Suprapubic skin (tissue), 4 donors: ENCODE data around the gene MUCL3. TPM values are rescaled to one million over a fixed set of nuclear protein-coding genes. Genes with fewer than 3 reads are reported as not detected.
"Not testable (repeated sequence)": the region's sequence is repeated elsewhere in the genome, so short reads cannot be mapped to it uniquely, and the experiment has no call there.

Source experiments
- DNase-seq, 2 donors: peaks; one replicate each; pipeline ENCODE4 v3.0.0-alpha.2; 2019; ENCODE audit warnings: low spot score in 2 of 2
- H3K27ac ChIP-seq: fragments of 200-600 bp; sonication (generic); one replicate; pipeline ENCODE4 v1.5.1; 2019
- H3K27me3 ChIP-seq: fragments of 200-600 bp; sonication (generic); one replicate; pipeline ENCODE4 v1.5.1; 2019
- H3K36me3 ChIP-seq: fragments of 200-600 bp; sonication (generic); one replicate; pipeline ENCODE4 v1.5.1; 2019
- H3K4me1 ChIP-seq: fragments of 200-600 bp; sonication (generic); one replicate; pipeline ENCODE4 v1.5.1; 2019
- H3K4me3 ChIP-seq: fragments of 200-600 bp; sonication (generic); one replicate; pipeline ENCODE4 v1.5.1; 2019; ENCODE audit warnings: mild to moderate bottlenecking
- H3K9me3 ChIP-seq: fragments of 200-600 bp; sonication (generic); one replicate; pipeline ENCODE4 v1.5.1; 2019
- CTCF ChIP-seq, 2 donors: fragments of 200-600 bp in 1 of 2; fragments of 450-650 bp in 1 of 2; sonication (generic) in 1 of 2; IDR thresholded peaks; one replicate each; pipeline ENCODE4 v1.5.1; 2016 to 2019; ENCODE audit warnings: antibody characterized with exemption in 2 of 2, mild to moderate bottlenecking in 1 of 2, moderate library complexity in 1 of 2
- EP300 ChIP-seq: sonication (generic); formaldehyde crosslinking; IDR thresholded peaks from one replicate; pipeline ENCODE4 v1.6.1; 2017; ENCODE audit warnings: antibody characterized with exemption
- POLR2A ChIP-seq, 2 donors: fragments of 450-650 bp; IDR thresholded peaks; one replicate each; pipeline ENCODE4 v1.6.1; 2017; ENCODE audit warnings: antibody characterized with exemption in 2 of 2, mild to moderate bottlenecking in 2 of 2, moderate library complexity in 2 of 2
- POLR2AphosphoS5 ChIP-seq, 3 donors: sonication (generic); formaldehyde crosslinking; IDR thresholded peaks; one replicate each; pipeline ENCODE4 v1.6.1; 2017; ENCODE audit warnings: antibody characterized with exemption in 3 of 3
- WGBS: methylation state at CpG from one replicate; pipeline ENCODE4 v1.1.5; 2018; 5-methylcytosine and 5-hydroxymethylcytosine counted together
- total RNA-seq, 4 donors: library from RNA; depleted of rRNA; stranded (reverse); fragments of >200 nt; gene quantifications; one replicate each; pipeline ENCODE4 v1.1.0, GENCODE V29; 2016

The MUCL3 gene
- total RNA-seq, 4 donors from 2014 or later, result not detected

- H3K4me3 ChIP-seq, result no peak overlapping the region
- H3K36me3 ChIP-seq, result peaks cover 17% of the 10 kb centered on the region
- 89% methylated on average over 4 of the region's 4 CpGs for WGBS
- no peak overlapping the region for H3K27ac ChIP-seq
- no peaks in the 10 kb centered on the region for H3K27me3 ChIP-seq
- peaks cover 4% of the 10 kb centered on the region for H3K4me1 ChIP-seq
- no peak for DNase-seq
- TF ChIP-seq EP300 (no peak), CTCF (IDR thresholded peaks at IDR 0.05) (no peak), POLR2A (IDR thresholded peaks at IDR 0.05) (no peak), POLR2AphosphoS5 (IDR thresholded peaks at IDR 0.05) (no peak)
- H3K9me3 ChIP-seq, result no peaks in the 10 kb centered on the region
Measured at GRCh38 chr6:30903236-30903635, 37.5 kb upstream of the MUCL3 start.

DNA sequence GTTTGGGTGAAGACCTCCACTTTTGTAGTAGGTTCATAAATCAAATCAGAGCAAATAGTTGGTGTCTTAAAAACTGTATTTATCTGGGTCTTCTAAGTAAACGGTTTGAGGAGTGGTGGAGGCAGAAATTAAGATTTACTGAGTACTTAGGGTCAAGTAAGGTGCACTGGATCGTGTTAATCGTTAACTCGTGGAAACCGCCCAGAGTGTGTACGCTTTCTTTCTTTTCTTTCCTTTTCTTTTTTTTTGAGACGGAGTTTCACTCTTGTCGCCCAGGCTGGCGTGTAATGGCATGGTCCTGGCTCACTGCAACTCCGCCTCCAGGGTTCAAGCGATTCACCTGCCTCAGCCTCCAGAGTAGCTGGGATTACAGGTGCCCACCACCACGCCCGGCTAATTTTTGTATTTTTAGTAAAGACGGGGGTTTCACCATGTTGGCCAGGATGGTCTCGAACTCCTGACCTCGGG lies 33.4 kb upstream of the MUCL3 start:
- not testable (repeated sequence) for H3K9me3 ChIP-seq, H3K27me3 ChIP-seq, DNase-seq, H3K27ac ChIP-seq
- Histone ChIP-seq H3K36me3 (peaks cover 21% of the 10 kb centered on the region), H3K4me3 (peak overlapping the region; percentile 69), H3K4me1 (peaks cover 16% of the 10 kb centered on the region)
- WGBS, result 41% methylated on average over 16 of the region's 16 CpGs

GRCh38 chr6:30907758-30908591 lies 32.8 kb upstream of the MUCL3 start, which contains the start of gene GTF2H4:
Gene GTF2H4 (plus strand): TSS chr6:30908207.
- peak; percentile 97 to 98 for DNase-seq
- H3K27me3 ChIP-seq, result no peaks in the 10 kb centered on the region
- H3K4me1 ChIP-seq, result peaks cover 16% of the 10 kb centered on the region
- peak within 1 kb of the TSS; percentile 9 for H3K27ac ChIP-seq
- H3K9me3 ChIP-seq, result no peaks in the 10 kb centered on the region
- under 1% methylated on average over 49 of the region's 49 CpGs for WGBS
- TF ChIP-seq POLR2AphosphoS5 (IDR thresholded peaks at IDR 0.05) (peak in 2 of 3 donors; percentile 41 to 72), CTCF (IDR thresholded peaks at IDR 0.05) (no peak), POLR2A (IDR thresholded peaks at IDR 0.05) (no peak)
- peaks cover 27% of the 10 kb centered on the region for H3K36me3 ChIP-seq
- peak within 1 kb of the TSS; percentile 69 for H3K4me3 ChIP-seq

DNA sequence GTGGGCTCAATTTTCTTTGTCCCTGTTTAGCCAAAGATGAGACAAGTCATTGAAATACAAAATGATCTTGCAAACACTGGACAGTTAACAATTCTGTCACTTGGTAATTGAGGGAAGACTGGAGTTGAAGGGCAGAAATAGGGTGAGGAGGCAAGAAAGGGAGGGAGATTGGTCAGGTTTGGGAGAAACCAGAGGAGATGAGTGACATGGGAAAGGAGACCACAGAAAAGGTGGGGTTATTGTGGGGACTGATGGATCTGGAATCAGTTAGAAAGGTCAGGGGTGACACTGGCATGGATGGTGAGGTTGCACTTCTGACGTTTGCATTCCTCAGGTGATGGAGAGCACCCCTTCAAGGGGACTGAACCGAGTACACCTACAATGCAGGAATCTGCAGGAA lies 32.1 kb upstream of the MUCL3 start:
- WGBS, result 22% methylated on average over 2 of the region's 2 CpGs
- DNase-seq, result no peak
- Histone ChIP-seq H3K27ac (no peak overlapping the region), H3K4me1 (peaks cover 21% of the 10 kb centered on the region), H3K4me3 (peak overlapping the region; percentile 69), H3K27me3 (no peaks in the 10 kb centered on the region), H3K9me3 (no peaks in the 10 kb centered on the region), H3K36me3 (peaks cover 27% of the 10 kb centered on the region)
- TF ChIP-seq POLR2A (IDR thresholded peaks at IDR 0.05) (no peak), POLR2AphosphoS5 (IDR thresholded peaks at IDR 0.05) (no peak), EP300 (no peak), CTCF (IDR thresholded peaks at IDR 0.05) (no peak)

- WGBS, result 89% methylated on average over 12 of the region's 12 CpGs
- Histone ChIP-seq H3K36me3 (peaks cover 27% of the 10 kb centered on the region), H3K4me1 (peaks cover 33% of the 10 kb centered on the region)
- not testable (repeated sequence) for DNase-seq, H3K27me3 ChIP-seq, H3K4me3 ChIP-seq, H3K9me3 ChIP-seq, H3K27ac ChIP-seq
Measured at GRCh38 chr6:30910473-30910872, 30.3 kb upstream of the MUCL3 start.

DNA sequence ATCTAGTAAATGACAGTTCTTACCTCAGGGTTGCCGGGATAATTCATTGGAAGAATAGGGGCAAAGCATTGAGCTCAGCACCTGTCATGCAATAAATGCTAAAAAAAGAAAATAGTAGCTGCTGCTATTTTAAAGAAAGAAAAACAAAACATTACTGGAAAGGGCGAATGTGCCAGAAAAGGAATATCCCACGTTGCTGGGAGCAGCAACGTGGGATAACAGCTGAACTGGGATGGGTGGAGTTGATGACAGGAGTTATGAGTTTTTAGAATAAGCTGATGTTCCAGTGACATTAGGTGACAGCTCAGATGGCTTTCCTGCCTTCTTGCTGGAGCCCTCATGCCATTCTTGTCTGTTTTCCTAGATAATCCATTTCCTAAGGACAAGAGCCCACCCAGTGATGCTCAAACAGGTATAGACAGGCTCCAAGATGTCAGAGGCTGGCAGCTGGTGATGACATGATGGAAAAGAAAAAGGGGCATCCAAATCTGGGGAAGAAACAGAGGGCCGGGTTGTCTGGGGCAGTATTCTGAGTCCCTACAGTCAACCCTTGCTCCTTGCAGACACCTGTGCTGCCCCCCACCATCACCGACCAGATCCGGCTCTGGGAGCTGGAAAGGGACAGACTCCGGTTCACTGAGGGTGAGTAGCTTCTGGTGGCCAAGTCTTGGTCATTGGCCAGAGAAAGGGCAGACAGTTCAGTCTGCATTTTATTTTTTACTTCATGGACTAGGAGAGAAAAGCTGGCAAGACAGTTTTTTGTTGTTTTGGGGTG lies 27.8 kb upstream of the MUCL3 start:
- Histone ChIP-seq H3K9me3 (no peaks in the 10 kb centered on the region), H3K36me3 (peaks cover 41% of the 10 kb centered on the region), H3K4me3 (no peak overlapping the region), H3K27ac (no peak overlapping the region), H3K4me1 (peaks cover 36% of the 10 kb centered on the region), H3K27me3 (no peaks in the 10 kb centered on the region)
- TF ChIP-seq POLR2A (IDR thresholded peaks at IDR 0.05), result no peak
- TF ChIP-seq EP300, result no peak
- no peak for TF ChIP-seq POLR2AphosphoS5 (IDR thresholded peaks at IDR 0.05)
- TF ChIP-seq CTCF (IDR thresholded peaks at IDR 0.05), result no peak
- 72% methylated on average over 8 of the region's 8 CpGs for WGBS
- DNase-seq, result no peak
